Gastrocnemius medialis (tissue), 4 donors: ENCODE measurements around the gene CYP19A1. TPM values are rescaled to one million over a fixed set of nuclear protein-coding genes. Genes with fewer than 3 reads are reported as not detected.

ENCODE experiments used
- ATAC-seq, 2 donors: fragments of 150-250 bp; one replicate each; pipeline ENCODE4 v1.9.1; 2016
- DNase-seq, 2 donors: peaks; one replicate each; pipeline ENCODE4 v3.0.0-alpha.2; 2019
- H3K27ac ChIP-seq, 4 donors: fragments of 200-600 bp; sonication (generic); 1 replicate in 1 of 4; 2 replicates in 3 of 4; pipeline ENCODE4 v1.5.1; 2016 to 2018; ENCODE audit warnings: mild to moderate bottlenecking in 2 of 4, moderate library complexity in 1 of 4
- H3K27me3 ChIP-seq, 3 donors: fragments of 200-600 bp; sonication (generic) in 2 of 3; 1 replicate in 1 of 3; 2 replicates in 2 of 3; pipeline versions ENCODE4 v1.5.1 to v1.6.0; 2016 to 2019; ENCODE audit warnings: mild to moderate bottlenecking in 1 of 3, moderate library complexity in 1 of 3
- H3K36me3 ChIP-seq, 2 donors: fragments of 200-600 bp; sonication (generic) in 1 of 2; one replicate each; pipeline ENCODE4 v1.5.1; 2017 to 2018
- H3K4me1 ChIP-seq, 2 donors: fragments of 200-600 bp; sonication (generic) in 1 of 2; one replicate each; pipeline ENCODE4 v1.5.1; 2016 to 2017; ENCODE audit warnings: mild to moderate bottlenecking in 2 of 2
- H3K4me3 ChIP-seq, 4 donors: fragments of 200-600 bp; sonication (generic) in 3 of 4; 1 replicate in 1 of 4; 2 replicates in 3 of 4; pipeline ENCODE4 v1.5.1; 2016 to 2019; ENCODE audit warnings: mild to moderate bottlenecking in 2 of 4
- H3K9me3 ChIP-seq, 3 donors: fragments of 200-600 bp; sonication (generic) in 2 of 3; 1 replicate in 1 of 3; 2 replicates in 2 of 3; pipeline ENCODE4 v1.5.1; 2016 to 2019
- CTCF ChIP-seq, 5 experiments: fragments of 450-650 bp in 3 of 5; fragments of 200-600 bp in 2 of 5; sonication (generic) in 2 of 5; IDR thresholded peaks in 4 of 5; conservative IDR thresholded peaks in 1 of 5; 1 replicate in 4 of 5; 2 replicates in 1 of 5; pipeline ENCODE4 v1.5.1; 2016 to 2019; ENCODE audit warnings: antibody characterized with exemption in 5 of 5, mild to moderate bottlenecking in 3 of 5, moderate library complexity in 3 of 5
- POLR2A ChIP-seq, 2 donors: fragments of 450-650 bp; IDR thresholded peaks; one replicate each; pipeline ENCODE4 v1.6.1; 2017; ENCODE audit warnings: antibody characterized with exemption in 2 of 2, mild to moderate bottlenecking in 2 of 2, moderate library complexity in 2 of 2
- in situ Hi-C, 4 donors: fragments of 200-750 bp; cut with MboI; loops; one replicate each; pipeline versions ENCODE4 v1.15.0 to v1.8.0; 2017; ENCODE audit warnings: low sequenced_read_pairs in 4 of 4
- intact Hi-C: fragments of 100-400 bp; cut with DNase I; formaldehyde crosslinking; loops from one replicate; pipeline ENCODE4 v1.15.1; 2023; ENCODE audit warnings: low total_unique reads
- microRNA-seq, 2 donors: library from miRNA; unstranded; fragments of <30 nt; microRNA quantifications; one replicate each; pipeline ENCODE4, GENCODE V29; 2016; ENCODE audit warnings: borderline replicate concordance in 2 of 2
- total RNA-seq, 4 donors: library from RNA; depleted of rRNA; stranded (reverse); fragments of >200 nt; gene quantifications; one replicate each; pipeline versions ENCODE4 v1.1.0 to v1.2.3, GENCODE V29; 2016

Gene CYP19A1
- total RNA-seq, 4 donors from 2014 or later, result 0.68 to 0.75 (median 0.71) TPM; not detected in 1

GRCh38 chr15:51160484-51160883 is 177.9 kb downstream of the CYP19A1 start:
- H3K4me3 ChIP-seq, result no peak overlapping the region
- no peak overlapping the region for H3K27ac ChIP-seq
- peaks cover 8 to 10% of the 10 kb centered on the region in 2 donors for H3K4me1 ChIP-seq
- intact Hi-C loops (no loop called here), in situ Hi-C loops (loop anchor here (5.0 to 25.0 kb wide), 4 partner anchors 37 to 227 kb away; no protein-coding TSS in a partner anchor)
- H3K27me3 ChIP-seq, result no peaks in the 10 kb centered on the region
- TF ChIP-seq CTCF (IDR thresholded peaks at IDR 0.05 in 4 of 5, conservative IDR thresholded peaks at IDR 0.05 in 1 of 5) (no peak), POLR2A (IDR thresholded peaks at IDR 0.05) (no peak)
- DNase-seq (no peak), ATAC-seq (no peak)
- no peaks in the 10 kb centered on the region for H3K36me3 ChIP-seq
- no peaks in the 10 kb centered on the region for H3K9me3 ChIP-seq

Small RNA genes within 50 kb of the gene (microRNA-seq; reads per million reads assigned to microRNA genes)
- gene MIR4713 (0 reads per million in 2 donors), gene MIR7973-1 (0 reads per million in 2 donors), gene MIR7973-2 (0 reads per million in 2 donors)

Other genes with a start within 250 kb of the CYP19A1 start
- 1 to 10 TPM in 3 of 4 donors, under 1 TPM in 1; 0.75 to 4.9 (median 4.2) TPM for gene TNFAIP8L3, start 243.7 kb downstream of the CYP19A1 start, total RNA-seq
- gene GLDN, start 3.1 kb upstream of the CYP19A1 start, total RNA-seq, result 1 to 10 TPM in 2 of 4 donors, under 1 TPM in 2; 0.44 to 4.7 (median 0.75) TPM